Kidney (tissue), 14 donors: ENCODE data around the gene F10. TPM values are rescaled to one million over a fixed set of nuclear protein-coding genes. Genes with fewer than 3 reads are reported as not detected.
A peak's percentile ranks its signal among the peaks of the same experiment; 100 is the strongest.

Experiments used
- DNase-seq, 5 donors: peaks; one replicate each; pipeline ENCODE4 v3.0.0-alpha.2; 2013 to 2020
- FAIRE-seq: peaks from 2 replicates; lab custom pipeline; 2012; peaks lifted over from hg19 to GRCh38; lab: Jason Lieb, UNC
- H3K27ac ChIP-seq, 2 donors: one replicate each; pipeline ENCODE4 v1.7.0; 2013; ENCODE audit warnings: low read depth in 2 of 2, low read length in 2 of 2, inconsistent platforms in 1 of 2
- H3K27me3 ChIP-seq: one replicate; pipeline ENCODE4 v1.7.1; 2013; ENCODE audit warnings: low read length, inconsistent platforms; ENCODE audit not compliant: control insufficient read depth, insufficient read depth
- H3K36me3 ChIP-seq, 3 donors: one replicate each; pipeline versions ENCODE4 v1.7.0 to v1.7.1; 2013; ENCODE audit warnings: low read length in 3 of 3, control low read depth in 1 of 3, inconsistent platforms in 1 of 3; ENCODE audit not compliant: insufficient read depth in 3 of 3, control insufficient read depth in 2 of 3
- H3K4me1 ChIP-seq, 3 donors: one replicate each; pipeline versions ENCODE4 v1.7.0 to v1.7.1; 2013; ENCODE audit warnings: low read length in 3 of 3, inconsistent platforms in 1 of 3, low read depth in 1 of 3; ENCODE audit not compliant: control insufficient read depth in 2 of 3, insufficient read depth in 2 of 3
- H3K4me3 ChIP-seq, 3 donors: one replicate each; pipeline versions ENCODE4 v1.7.0 to v1.8.1; 2013; ENCODE audit warnings: low read length in 3 of 3, control low read depth in 1 of 3, inconsistent platforms in 1 of 3
- H3K9ac ChIP-seq, 3 donors: one replicate each; pipeline versions ENCODE4 v1.7.0 to v1.7.1; 2013; ENCODE audit warnings: low read length in 3 of 3, control low read depth in 1 of 3, inconsistent platforms in 1 of 3
- H3K9me3 ChIP-seq, 3 donors: one replicate each; pipeline versions ENCODE4 v1.7.0 to v1.7.1; 2013; ENCODE audit warnings: low read length in 3 of 3, control low read depth in 1 of 3, inconsistent platforms in 1 of 3; ENCODE audit not compliant: control insufficient read depth in 2 of 3, insufficient read depth in 1 of 3
- CTCF ChIP-seq: IDR thresholded peaks from 3 replicates; pipeline ENCODE4 v1.5.1; 2012; ENCODE audit warnings: mild to moderate bottlenecking, moderate library complexity, borderline replicate concordance; ENCODE audit not compliant: insufficient read depth; ENCODE audit errors: extremely low read depth
- intact Hi-C: fragments of 100-400 bp; cut with DNase I; formaldehyde crosslinking; loops from one replicate; pipeline ENCODE4 v1.11.1; 2022
- polyA plus RNA-seq: library from polyadenylated mRNA; stranded (reverse); fragments of 350-450 nt; fragmentation: Illumina TruSeq; extraction: RNeasy Lipid Tissue Mini Kit (QIAGEN cat#74804); gene quantifications from one replicate; pipeline ENCODE4 v1.2.3, GENCODE V29; 2014; ENCODE audit warnings: low read depth, low replicate concordance; ENCODE audit not compliant: insufficient read depth
- total RNA-seq: library from RNA; stranded (reverse); fragmentation: NEBNext Ultra II Directional; extraction: Animal tissue kit (Norgen Biotek cat#: 25700); gene quantifications from one replicate; pipeline ENCODE4 v1.2.1, GENCODE V29; 2021
- donor health status: control.
- donor health status: control.
- donor health status: control.
- donor health status: control.
- donor health status: control.
- donor health status: DM: yes; HTN: yes; CAD: no.
- donor health status: Normal renal cell carcinoma (clear cell type).

The F10 gene
- total and polyA plus RNA-seq, 2 donors from 2014 or later: 5.1 to 6.8 TPM

GRCh38 chr13:113137691-113138298 lies 15.2 kb downstream of the F10 start:
- no peak overlapping the region for H3K9ac ChIP-seq
- no peak for TF ChIP-seq CTCF
- no peaks in the 10 kb centered on the region for H3K4me1 ChIP-seq
- no peaks in the 10 kb centered on the region for H3K36me3 ChIP-seq
- FAIRE-seq: no peak
- no peaks in the 10 kb centered on the region for H3K27me3 ChIP-seq
- no peak overlapping the region for H3K4me3 ChIP-seq
- no peaks in the 10 kb centered on the region for H3K9me3 ChIP-seq
- H3K27ac ChIP-seq: peak overlapping the region in 1 of 2 donors; percentile 6
- DNase-seq: peak in 4 of 5 donors; percentile 15 to 39 (median 38)
- intact Hi-C loops: no loop called here

DNA sequence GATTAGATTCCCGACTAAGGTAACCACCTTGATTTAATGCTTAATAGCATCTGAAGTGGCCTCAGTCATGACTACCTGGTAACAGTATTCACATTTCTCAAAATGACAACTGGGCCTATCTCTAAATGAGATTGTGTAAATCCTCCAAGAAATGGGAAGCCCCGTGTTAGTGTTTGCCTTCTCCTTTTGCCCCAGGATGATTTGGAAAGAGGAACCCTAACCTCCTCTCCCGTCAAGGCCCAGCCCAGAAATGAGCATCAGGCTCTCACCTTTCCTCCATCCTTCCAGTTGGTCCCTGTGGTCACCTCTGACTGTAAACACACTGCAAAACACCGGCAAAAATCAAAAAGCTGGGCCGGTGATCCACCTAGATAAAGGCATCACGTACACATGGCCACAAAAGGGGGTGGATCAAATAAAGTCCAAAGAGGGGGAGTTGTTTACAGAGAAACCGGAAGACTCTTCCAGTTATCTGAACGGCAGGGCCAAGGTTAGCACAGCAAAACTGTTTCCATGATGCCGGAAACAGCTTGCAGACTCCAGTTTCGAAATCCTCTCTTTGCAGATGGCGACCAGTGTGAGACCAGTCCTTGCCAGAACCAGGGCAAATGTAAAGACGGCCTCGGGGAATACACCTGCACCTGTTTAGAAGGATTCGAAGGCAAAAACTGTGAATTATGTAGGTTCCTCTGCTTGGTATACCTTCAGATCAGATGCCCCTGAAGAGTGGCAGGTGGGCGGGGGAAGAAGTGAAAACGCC lies 16.4 kb downstream of the F10 start:
- Histone ChIP-seq H3K9me3 (no peaks in the 10 kb centered on the region), H3K36me3 (no peaks in the 10 kb centered on the region), H3K27ac (no peak overlapping the region), H3K4me1 (no peaks in the 10 kb centered on the region), H3K9ac (no peak overlapping the region), H3K4me3 (no peak overlapping the region), H3K27me3 (no peaks in the 10 kb centered on the region)
- DNase-seq: peak in 2 of 5 donors; percentile 1 to 41
- no peak for FAIRE-seq
- TF ChIP-seq CTCF: no peak
- intact Hi-C loops: no loop called here

GRCh38 chr13:113139577-113139976 lies 17.0 kb downstream of the F10 start:
- no peak for TF ChIP-seq CTCF
- no peak for FAIRE-seq

More at GRCh38 chr13:113139577-113139976, 17.0 kb downstream of the F10 start:
- DNase-seq: peak in 1 of 5 donors; percentile 17
- no peaks in the 10 kb centered on the region for H3K4me1 ChIP-seq
- no peak overlapping the region for H3K4me3 ChIP-seq
- intact Hi-C loops: no loop called here
- H3K9ac ChIP-seq: no peak overlapping the region
- H3K27ac ChIP-seq: no peak overlapping the region
- H3K9me3 ChIP-seq: no peaks in the 10 kb centered on the region
- H3K36me3 ChIP-seq: no peaks in the 10 kb centered on the region
- H3K27me3 ChIP-seq: no peaks in the 10 kb centered on the region
